ENCODE results near the gene NPTX1.
"Not testable (repeated sequence)": the region's sequence is repeated elsewhere in the genome, so short reads cannot be mapped to it uniquely, and the experiment has no call there.

Gene NPTX1

GRCh38 chr17:80475910-80476876, at the start of gene NPTX1:
Gene NPTX1, minus strand, starts transcription at chr17:80476607. Its CDS starts 161 bp downstream, at chr17:80476446.
- DNase-seq (ENCODE audit: low read depth in 2 of 2) = no peak

- no peak for DNase-seq (ENCODE audit: low read depth in 2 of 2)
Observed at GRCh38 chr17:80523956-80524712, 47.7 kb upstream of the NPTX1 start.

GRCh38 chr17:80523054-80523744, 46.8 kb upstream of the NPTX1 start:
- DNase-seq (ENCODE audit: low read depth in 2 of 2) = no peak

GRCh38 chr17:80520810-80521455, 44.5 kb upstream of the NPTX1 start:
- DNase-seq (ENCODE audit: low read depth in 2 of 2) = no peak

GRCh38 chr17:80519091-80519781, 42.8 kb upstream of the NPTX1 start:
- no peak for DNase-seq (ENCODE audit: low read depth in 2 of 2)

GRCh38 chr17:80518392-80518791, 42.0 kb upstream of the NPTX1 start:
- DNase-seq (ENCODE audit: low read depth in 2 of 2) = no peak

GRCh38 chr17:80517641-80518040, 41.2 kb upstream of the NPTX1 start:
- DNase-seq (ENCODE audit: low read depth in 2 of 2) = no peak

GRCh38 chr17:80516171-80516932, 39.9 kb upstream of the NPTX1 start:
- no peak for DNase-seq (ENCODE audit: low read depth in 2 of 2)

GRCh38 chr17:80513892-80514291, 37.5 kb upstream of the NPTX1 start:
- DNase-seq (ENCODE audit: low read depth in 2 of 2) = no peak

- DNase-seq (ENCODE audit: low read depth in 2 of 2) = no peak
Observed at GRCh38 chr17:80513201-80513600, 36.8 kb upstream of the NPTX1 start.

- no peak for DNase-seq (ENCODE audit: low read depth in 2 of 2)
Observed at GRCh38 chr17:80512233-80512632, 35.8 kb upstream of the NPTX1 start.

- no peak for DNase-seq (ENCODE audit: low read depth in 2 of 2)
Observed at GRCh38 chr17:80511222-80512180, 35.1 kb upstream of the NPTX1 start.

- no peak for DNase-seq (ENCODE audit: low read depth in 2 of 2)
Observed at GRCh38 chr17:80510772-80511171, 34.4 kb upstream of the NPTX1 start.

GRCh38 chr17:80510132-80510531, 33.7 kb upstream of the NPTX1 start:
- no peak for DNase-seq (ENCODE audit: low read depth in 2 of 2)

GRCh38 chr17:80509311-80509710, 32.9 kb upstream of the NPTX1 start:
- DNase-seq (ENCODE audit: low read depth in 2 of 2) = no peak

GRCh38 chr17:80507965-80508364, 31.6 kb upstream of the NPTX1 start:
- no peak for DNase-seq (ENCODE audit: low read depth in 2 of 2)

- not testable (repeated sequence) for DNase-seq (ENCODE audit: low read depth in 2 of 2)
Observed at GRCh38 chr17:80507177-80507576, 30.8 kb upstream of the NPTX1 start.

- no peak for DNase-seq (ENCODE audit: low read depth in 2 of 2)
Observed at GRCh38 chr17:80504686-80505413, 28.4 kb upstream of the NPTX1 start.

All from stimulated activated CD8-positive, alpha-beta memory T cell treated with anti-CD3 and anti-CD28 coated beads, Interleukin-2, amount 100 ng/mL, for 48 hours (primary cell).